NCI-H1417 (cell line): ENCODE measurements around the gene LMOD1.
"Not testable (repeated sequence)": the region's sequence is repeated elsewhere in the genome, so short reads cannot be mapped to it uniquely, and the experiment has no call there.

ENCODE experiments used
- DNase-seq, 3 experiments: peaks; one replicate each; lab custom pipeline; 2025; lab: John Stamatoyannopoulos, UW

The LMOD1 gene

GRCh38 chr1:201947697-201948008 lies 1.3 kb upstream of the LMOD1 start:
- DNase-seq, result no peak

GRCh38 chr1:201945863-201946223 lies 505 bp downstream of the LMOD1 start:
- DNase-seq, result no peak

GRCh38 chr1:201945157-201945556 lies 1.2 kb downstream of the LMOD1 start:
- no peak for DNase-seq

GRCh38 chr1:201944639-201945038 lies 1.7 kb downstream of the LMOD1 start:
- DNase-seq, result no peak

- no peak for DNase-seq
These were observed 2.3 kb downstream of the LMOD1 start for GRCh38 chr1:201944002-201944401.

GRCh38 chr1:201942129-201942495 lies 4.2 kb downstream of the LMOD1 start:
- DNase-seq, result no peak

- DNase-seq, result peak in 1 of 3 experiments; percentile 51
These were observed 4.8 kb downstream of the LMOD1 start for GRCh38 chr1:201941420-201942128.

GRCh38 chr1:201940316-201940715 lies 6.0 kb downstream of the LMOD1 start:
- DNase-seq, result not testable (repeated sequence)

- DNase-seq, result no peak
These were observed 6.8 kb downstream of the LMOD1 start for GRCh38 chr1:201939574-201939973.

- no peak for DNase-seq
These were observed 7.2 kb downstream of the LMOD1 start for GRCh38 chr1:201939148-201939547.

- no peak for DNase-seq
These were observed 7.8 kb downstream of the LMOD1 start for GRCh38 chr1:201938440-201939035.

- DNase-seq, result no peak
These were observed 8.6 kb downstream of the LMOD1 start for GRCh38 chr1:201937624-201938213.

GRCh38 chr1:201933840-201934430 lies 12.4 kb downstream of the LMOD1 start:
- no peak for DNase-seq

GRCh38 chr1:201930803-201931202 lies 15.5 kb downstream of the LMOD1 start:
- no peak for DNase-seq

- DNase-seq, result no peak
These were observed 16.2 kb downstream of the LMOD1 start for GRCh38 chr1:201930137-201930536.

GRCh38 chr1:201928266-201928665 lies 18.1 kb downstream of the LMOD1 start:
- no peak for DNase-seq

GRCh38 chr1:201925981-201926645 lies 20.2 kb downstream of the LMOD1 start:
- no peak for DNase-seq

GRCh38 chr1:201925301-201925567 lies 21.1 kb downstream of the LMOD1 start:
- DNase-seq, result no peak

- no peak for DNase-seq
These were observed 24.3 kb downstream of the LMOD1 start for GRCh38 chr1:201921952-201922558.

GRCh38 chr1:201918343-201918742 lies 28.0 kb downstream of the LMOD1 start:
- DNase-seq, result no peak

GRCh38 chr1:201917362-201918033 lies 28.9 kb downstream of the LMOD1 start:
- no peak for DNase-seq

- DNase-seq, result peak in 1 of 3 experiments; percentile 39
These were observed 29.6 kb downstream of the LMOD1 start for GRCh38 chr1:201916649-201917249.
